Neutrophil (primary cell): ENCODE results near the gene SUN1.

Experiments
- H3K27ac ChIP-seq: fragments of 200-600 bp; sonication (generic); 2 replicates; pipeline ENCODE4 v1.5.1; 2016; ENCODE audit warnings: mild to moderate bottlenecking, moderate library complexity
- H3K27me3 ChIP-seq: fragments of 200-600 bp; sonication (generic); 2 replicates; pipeline ENCODE4 v1.6.0; 2016; ENCODE audit warnings: mild to moderate bottlenecking
- H3K36me3 ChIP-seq: fragments of 200-600 bp; sonication (generic); 2 replicates; pipeline ENCODE4 v1.5.1; 2017
- H3K4me1 ChIP-seq, 2 experiments: fragments of 200-600 bp in 1 of 2; sonication (generic) in 1 of 2; 1 replicate in 1 of 2; 2 replicates in 1 of 2; pipeline versions ENCODE4 v1.5.1 to v1.6.1; 2013 to 2016; ENCODE audit warnings: low read depth in 1 of 2, low read length in 1 of 2, mild to moderate bottlenecking in 1 of 2, moderate library complexity in 1 of 2; ENCODE audit not compliant: control insufficient read depth in 1 of 2, insufficient read depth in 1 of 2
- H3K4me3 ChIP-seq, 2 experiments: fragments of 200-600 bp in 1 of 2; sonication (generic) in 1 of 2; 1 replicate in 1 of 2; 2 replicates in 1 of 2; pipeline ENCODE4 v1.5.1; 2013 to 2016; ENCODE audit warnings: low read depth in 1 of 2, low read length in 1 of 2, mild to moderate bottlenecking in 1 of 2, moderate library complexity in 1 of 2
- H3K9me3 ChIP-seq: fragments of 200-600 bp; sonication (generic); 2 replicates; pipeline ENCODE4 v1.5.1; 2016
- CTCF ChIP-seq: fragments of 200-600 bp; sonication (generic); IDR thresholded peaks from 2 replicates; pipeline ENCODE4 v1.5.1; 2016; ENCODE audit warnings: antibody characterized with exemption

The SUN1 gene

GRCh38 chr7:840001-840600, 7.8 kb downstream of the SUN1 start:
- Histone ChIP-seq H3K27ac (no peak overlapping the region), H3K27me3 (peaks cover 11% of the 10 kb centered on the region), H3K4me3 (no peak overlapping the region), H3K36me3 (no peaks in the 10 kb centered on the region), H3K4me1 (no peaks in the 10 kb centered on the region), H3K9me3 (no peaks in the 10 kb centered on the region)
- no peak for TF ChIP-seq CTCF

- H3K4me1 ChIP-seq: no peaks in the 10 kb centered on the region
- H3K4me3 ChIP-seq: no peak overlapping the region
- H3K27me3 ChIP-seq: no peaks in the 10 kb centered on the region
- no peaks in the 10 kb centered on the region for H3K9me3 ChIP-seq
- H3K36me3 ChIP-seq: no peaks in the 10 kb centered on the region
- H3K27ac ChIP-seq: no peak overlapping the region
- no peak for TF ChIP-seq CTCF
Measured at GRCh38 chr7:841943-842342, 9.7 kb downstream of the SUN1 start.

- Histone ChIP-seq H3K27me3 (no peaks in the 10 kb centered on the region), H3K36me3 (no peaks in the 10 kb centered on the region), H3K9me3 (no peaks in the 10 kb centered on the region), H3K4me3 (no peak overlapping the region), H3K4me1 (no peaks in the 10 kb centered on the region), H3K27ac (no peak overlapping the region)
- TF ChIP-seq CTCF: no peak
Measured at GRCh38 chr7:842431-843031, 10.3 kb downstream of the SUN1 start.

- Histone ChIP-seq H3K9me3 (no peaks in the 10 kb centered on the region), H3K4me3 (no peak overlapping the region), H3K27me3 (no peaks in the 10 kb centered on the region), H3K36me3 (no peaks in the 10 kb centered on the region), H3K4me1 (no peaks in the 10 kb centered on the region), H3K27ac (no peak overlapping the region)
- TF ChIP-seq CTCF: no peak
Measured at GRCh38 chr7:843230-843629, 11.0 kb downstream of the SUN1 start.

GRCh38 chr7:844043-844442, 11.8 kb downstream of the SUN1 start:
- Histone ChIP-seq H3K4me1 (no peaks in the 10 kb centered on the region), H3K9me3 (no peaks in the 10 kb centered on the region), H3K27me3 (no peaks in the 10 kb centered on the region), H3K27ac (no peak overlapping the region), H3K36me3 (no peaks in the 10 kb centered on the region), H3K4me3 (no peak overlapping the region)
- TF ChIP-seq CTCF: no peak
